ENCODE results near the gene CENPP. TPM values are rescaled to one million over a fixed set of nuclear protein-coding genes. Genes with fewer than 3 reads are reported as not detected.

The CENPP gene
- total RNA-seq, 1 donor from 2014 or later: 2.3 TPM

GRCh38 chr9:92598382-92598781, 272.6 kb downstream of the CENPP start:
- no peak for DNase-seq (ENCODE audit: low spot score)

GRCh38 chr9:92599938-92600461, 274.2 kb downstream of the CENPP start:
- no peak for DNase-seq (ENCODE audit: low spot score)

- DNase-seq (ENCODE audit: low spot score): no peak
These were observed 274.9 kb downstream of the CENPP start for GRCh38 chr9:92600462-92601261.

GRCh38 chr9:92601451-92601850, 275.7 kb downstream of the CENPP start:
- DNase-seq (ENCODE audit: low spot score): no peak

GRCh38 chr9:92602413-92602812, 276.7 kb downstream of the CENPP start:
- no peak for DNase-seq (ENCODE audit: low spot score)

DNA sequence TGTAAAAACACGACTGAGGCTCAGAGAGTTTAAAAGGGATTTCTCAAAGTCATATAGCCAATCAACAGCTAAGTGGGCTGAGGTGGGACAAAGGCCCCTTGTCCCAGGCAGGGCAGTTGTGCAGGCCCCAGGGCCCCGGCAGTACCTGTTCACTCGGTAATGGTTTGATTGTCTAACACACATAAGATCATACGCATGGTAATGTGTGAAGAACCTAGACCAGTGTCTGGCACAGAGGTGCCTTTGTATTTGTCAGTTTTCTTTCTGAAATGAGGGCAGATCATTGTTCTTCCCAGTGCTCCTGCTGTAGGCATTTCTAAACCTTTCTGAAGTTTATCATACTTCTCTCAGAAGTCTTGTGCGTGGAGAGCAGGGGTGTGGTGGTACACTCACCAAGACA, 277.3 kb downstream of the CENPP start:
- no peak for DNase-seq (ENCODE audit: low spot score)

GRCh38 chr9:92603990-92604389, 278.2 kb downstream of the CENPP start:
- DNase-seq (ENCODE audit: low spot score): no peak

DNA sequence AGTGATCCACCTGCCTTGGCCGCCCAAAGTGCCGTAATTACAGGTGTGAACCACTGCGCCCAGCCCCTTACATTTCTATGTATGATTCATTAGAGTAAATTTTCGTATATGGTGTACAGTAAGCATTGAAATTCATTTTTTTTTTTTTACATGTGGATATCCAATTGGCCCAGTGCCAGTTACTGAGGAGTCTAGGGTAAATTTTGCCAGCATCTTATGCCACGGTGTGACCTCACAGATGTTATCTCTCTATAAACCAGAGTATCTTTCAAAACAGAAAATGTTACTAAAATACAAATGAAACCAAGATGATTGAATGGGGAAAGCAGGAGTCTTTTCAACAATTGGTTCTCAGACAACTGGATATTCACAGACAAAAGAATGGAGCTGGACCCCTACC, 279.5 kb downstream of the CENPP start:
- DNase-seq (ENCODE audit: low spot score): no peak

GRCh38 chr9:92607088-92607487, 281.3 kb downstream of the CENPP start:
- no peak for DNase-seq (ENCODE audit: low spot score)

DNA sequence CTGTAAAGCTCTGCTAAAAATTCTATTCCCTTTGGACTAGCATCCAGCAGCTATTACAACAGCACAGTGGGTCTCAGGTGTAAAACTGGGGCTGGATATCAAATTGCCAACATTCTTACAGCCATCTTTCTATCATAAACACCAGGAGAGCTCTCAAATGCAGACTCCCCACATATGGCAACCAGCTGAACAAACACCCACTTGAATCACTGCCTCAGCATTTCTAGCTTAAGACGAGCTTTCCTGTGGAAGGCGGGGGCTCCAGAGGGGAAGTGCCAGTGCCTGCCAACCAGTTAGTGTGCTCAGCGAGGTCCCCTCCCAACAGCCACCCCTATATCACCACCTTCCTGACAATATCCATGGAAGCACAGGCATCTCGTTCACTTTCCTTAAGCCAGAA, 282.0 kb downstream of the CENPP start:
- no peak for DNase-seq (ENCODE audit: low spot score)

DNA sequence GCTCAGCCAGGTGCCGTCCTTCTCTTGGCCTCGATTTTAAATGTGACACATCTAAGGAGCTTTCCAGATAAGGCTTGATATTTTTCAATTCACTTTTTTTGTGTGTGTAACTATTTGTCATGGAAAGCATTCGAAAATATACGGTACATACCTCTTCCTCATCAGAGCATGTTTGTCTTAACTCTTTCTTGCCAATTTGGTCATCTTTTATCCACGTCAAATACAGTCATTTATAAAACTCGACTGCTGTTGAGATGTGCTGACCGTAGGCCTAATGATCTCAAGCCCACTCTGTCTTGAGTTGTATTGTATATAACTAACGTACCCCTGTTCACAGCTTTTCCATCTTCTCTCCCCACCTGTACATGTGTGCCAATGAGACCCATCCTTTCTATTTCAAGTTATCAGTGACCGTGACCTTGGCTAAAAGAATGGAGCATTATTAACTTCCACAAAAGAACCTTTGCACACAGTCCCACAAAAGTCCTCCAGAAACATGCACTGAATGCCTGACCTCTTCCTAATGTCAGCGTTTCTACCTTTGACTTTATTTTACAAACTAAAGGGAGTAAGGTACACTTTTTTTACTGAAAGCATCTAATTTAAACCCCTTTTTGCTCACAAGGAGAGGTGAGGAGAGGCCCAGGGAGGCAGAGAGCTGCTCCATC, 282.6 kb downstream of the CENPP start:
- DNase-seq (ENCODE audit: low spot score): no peak

DNA sequence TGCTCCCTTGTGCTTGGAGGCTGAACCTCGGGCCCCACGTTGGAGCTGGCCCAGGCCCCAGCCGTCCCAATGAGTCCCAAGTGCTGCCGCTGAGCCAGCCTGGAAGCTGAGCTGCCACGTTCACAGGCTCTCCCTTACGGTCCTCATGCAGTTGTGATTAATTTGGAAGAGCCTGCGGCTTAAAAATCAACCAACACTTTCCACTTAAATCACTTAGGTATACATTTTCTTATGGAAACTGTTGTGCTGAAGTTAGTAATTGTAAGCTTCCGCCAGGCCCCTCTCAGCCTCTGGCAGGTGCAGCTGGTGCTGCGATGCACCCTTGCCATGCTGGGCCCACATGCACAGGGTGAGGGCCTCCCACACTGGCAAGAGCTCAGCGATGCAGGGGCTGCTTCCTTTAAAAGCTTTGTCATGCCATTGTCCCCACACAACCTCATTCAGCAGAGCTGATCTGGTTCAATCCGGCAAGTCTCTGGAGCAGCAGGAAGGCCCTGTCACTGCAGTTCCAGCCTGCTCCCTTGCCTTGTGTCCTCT, 283.2 kb downstream of the CENPP start:
- DNase-seq (ENCODE audit: low spot score): no peak

- no peak for DNase-seq (ENCODE audit: low spot score)
These were observed 285.0 kb downstream of the CENPP start for GRCh38 chr9:92610470-92611420.

DNA sequence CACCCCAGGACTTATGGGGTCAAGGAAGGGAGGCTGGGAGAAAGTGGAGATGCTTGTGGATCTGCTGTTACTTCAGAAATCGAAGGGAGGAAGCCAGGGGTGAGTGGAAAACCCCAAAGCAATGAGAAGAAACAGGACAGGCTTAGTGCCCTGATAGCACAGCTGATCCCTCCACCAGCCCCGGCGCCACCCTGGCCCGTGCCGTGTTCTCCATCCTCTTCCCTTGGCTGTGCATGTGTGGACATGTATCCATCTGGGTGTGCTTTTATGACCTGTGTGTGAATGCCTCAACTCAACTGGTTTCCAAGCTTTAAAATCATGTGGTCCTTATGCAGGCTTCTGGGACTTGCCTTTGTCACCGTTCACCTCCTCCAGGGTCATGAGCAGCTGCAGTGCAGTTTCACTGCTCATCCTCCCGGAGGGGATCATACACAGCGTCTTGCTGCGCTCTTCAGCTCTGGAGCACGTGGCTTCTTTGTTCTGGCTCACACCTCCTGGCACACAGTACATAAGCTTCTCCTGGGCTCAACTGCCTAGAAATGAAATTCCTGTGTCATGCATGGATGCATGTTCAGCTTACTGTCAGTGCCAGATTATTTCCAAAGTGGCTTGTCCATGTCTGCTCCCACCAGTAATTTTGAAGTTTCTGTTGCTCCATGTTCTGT, 286.0 kb downstream of the CENPP start:
- DNase-seq (ENCODE audit: low spot score): no peak

GRCh38 chr9:92612292-92612691, 286.5 kb downstream of the CENPP start:
- DNase-seq (ENCODE audit: low spot score): no peak

DNA sequence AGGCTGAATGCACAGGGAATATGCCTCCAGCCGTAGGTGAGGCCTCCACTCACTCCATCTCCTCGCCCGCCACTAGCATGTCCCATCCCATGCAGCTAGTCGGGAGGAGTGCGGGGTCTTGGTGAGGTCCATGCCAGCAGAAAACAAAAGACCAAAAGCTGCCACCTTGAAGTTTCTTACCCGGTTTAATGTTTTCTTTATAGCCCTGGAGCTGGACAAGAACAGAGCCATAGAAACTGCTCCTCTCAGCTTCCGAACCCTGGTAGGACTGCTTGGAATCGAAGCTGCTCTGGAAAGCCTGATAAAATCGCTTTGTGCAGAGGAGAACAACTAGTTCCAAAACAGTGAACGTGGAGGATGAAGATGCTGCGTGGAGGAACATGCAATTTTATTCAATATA, 287.1 kb downstream of the CENPP start:
- no peak for DNase-seq (ENCODE audit: low spot score)

GRCh38 chr9:92613268-92614122, 287.7 kb downstream of the CENPP start:
- DNase-seq (ENCODE audit: low spot score): no peak

DNA sequence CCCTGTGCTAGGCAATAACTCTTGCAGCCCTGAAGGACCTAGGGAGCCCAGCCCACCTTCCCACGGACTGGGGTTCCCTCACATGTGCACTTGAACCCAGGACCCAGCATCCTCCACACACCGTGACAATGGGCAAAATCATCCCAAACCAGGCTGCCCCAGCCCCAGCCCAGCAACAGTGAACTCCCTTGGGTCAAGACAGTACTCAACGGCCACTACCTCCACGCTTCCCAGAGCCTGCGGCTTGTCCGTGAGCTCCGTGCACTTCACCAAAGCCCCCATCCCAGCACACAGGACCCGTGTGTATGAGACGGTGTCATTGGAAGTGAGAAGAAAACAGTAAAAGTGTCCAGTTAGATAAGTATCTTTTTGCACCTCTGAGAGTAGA, 288.4 kb downstream of the CENPP start:
- no peak for DNase-seq (ENCODE audit: low spot score)

DNA sequence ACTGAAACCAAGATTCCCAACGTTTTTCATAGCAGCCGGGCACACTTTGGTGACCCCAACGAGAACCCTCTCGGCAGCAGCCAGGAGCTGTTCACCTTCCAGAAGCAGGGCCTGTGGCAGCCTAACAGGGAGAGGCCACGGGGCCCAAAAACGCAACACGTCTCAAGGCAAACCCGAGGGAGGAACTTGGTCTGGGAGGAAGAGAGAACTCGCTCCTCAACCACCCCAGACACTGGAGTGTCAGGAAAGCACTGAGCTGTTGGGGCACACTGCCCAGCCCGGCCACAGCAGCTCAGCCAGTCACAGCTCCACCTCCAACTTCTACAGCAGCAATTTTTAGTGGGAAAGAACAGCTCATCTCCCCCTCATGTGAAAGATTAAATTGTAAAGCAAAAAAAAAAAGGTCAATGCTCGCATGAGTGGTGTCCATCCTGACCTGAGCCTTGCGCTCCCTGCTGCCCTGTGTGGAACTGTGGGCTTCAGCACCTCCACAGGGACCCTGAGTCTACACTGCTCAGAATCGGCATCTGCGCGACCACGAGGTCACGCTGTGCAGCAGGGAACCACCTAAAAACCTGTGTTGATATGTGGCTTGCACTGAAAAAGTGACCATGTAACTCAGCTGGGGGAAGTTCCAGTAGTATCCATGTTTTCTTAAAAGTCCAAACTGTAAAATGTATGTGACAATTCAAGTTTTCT, 289.2 kb downstream of the CENPP start:
- no peak for DNase-seq (ENCODE audit: low spot score)

DNA sequence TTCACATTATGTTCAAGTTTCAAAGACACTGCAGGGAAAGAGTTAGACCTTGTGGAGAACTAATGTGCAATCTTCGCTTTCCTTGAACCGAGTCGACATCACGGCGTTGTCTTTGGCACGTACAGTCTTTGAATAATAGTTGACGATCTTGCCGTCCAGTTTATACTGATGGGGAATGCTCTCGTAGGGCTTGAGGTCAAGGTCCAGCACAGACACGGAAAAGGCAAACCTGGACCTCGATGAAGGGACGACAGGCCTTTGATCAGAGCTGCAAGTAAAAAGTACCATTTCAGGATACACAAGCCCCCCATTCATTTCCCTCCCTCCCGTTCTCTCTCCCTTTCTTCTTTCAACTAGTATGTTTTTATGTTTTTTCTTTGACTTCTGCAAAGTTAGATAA, 290.0 kb downstream of the CENPP start:
- DNase-seq (ENCODE audit: low spot score): no peak
